DMS79 (cell line): ENCODE measurements around the gene C11orf42.

Experiments used
- DNase-seq: peaks from one replicate; lab custom pipeline; 2025; lab: John Stamatoyannopoulos, UW

Gene C11orf42

GRCh38 chr11:6258141-6258540 lies 52.8 kb downstream of the C11orf42 start:
- no peak for DNase-seq

GRCh38 chr11:6258571-6259081 lies 53.3 kb downstream of the C11orf42 start:
- DNase-seq, result no peak

- DNase-seq, result no peak
Measured at GRCh38 chr11:6260207-6260726, 54.9 kb downstream of the C11orf42 start.
